ENCODE results near the gene SNRNP200. TPM values are rescaled to one million over a fixed set of nuclear protein-coding genes. Genes with fewer than 3 reads are reported as not detected.

The SNRNP200 gene
- total RNA-seq, 1 donor from 2014 or later: 208 TPM

- DNase-seq (peak; percentile 37), ATAC-seq (ENCODE audit: low read depth) (peak; percentile 99)
- CTCF ChIA-PET: interaction anchor here (0.6 to 3.1 kb wide), 19 partner anchors 8 to 98 kb away, joined by 3 to 22 read pairs (median 4); partner anchors contain the start of genes ASTL, DUSP2 and STARD7
- peak overlapping the region; percentile 70 for H3K4me3 Mint-ChIP-seq
- POLR2A ChIA-PET: interaction anchor here (0.8 to 4.7 kb wide), 19 partner anchors 8 to 95 kb away, joined by 3 to 59 read pairs (median 5); partner anchors contain the start of genes ASTL, CIAO1, STARD7 and TMEM127
- peaks cover 17% of the 10 kb centered on the region for H3K4me1 Mint-ChIP-seq
- H3K27me3 Mint-ChIP-seq: no peaks in the 10 kb centered on the region
- intact Hi-C loops (cut with micrococcal nuclease): loop anchor here (1.0 to 5.0 kb wide), 3 partner anchors 26 to 37 kb away; partner anchors contain the start of gene STARD7
- peaks cover 3% of the 10 kb centered on the region for H3K36me3 Mint-ChIP-seq (ENCODE audit: low read depth)
- no peaks in the 10 kb centered on the region for H3K9me3 Mint-ChIP-seq
- peak overlapping the region; percentile 84 for H3K27ac Mint-ChIP-seq
- no peak for TF ChIP-seq CTCF (IDR thresholded peaks at IDR 0.05)
Measured at GRCh38 chr2:96233880-96234316, 71.4 kb downstream of the SNRNP200 start.

DNA sequence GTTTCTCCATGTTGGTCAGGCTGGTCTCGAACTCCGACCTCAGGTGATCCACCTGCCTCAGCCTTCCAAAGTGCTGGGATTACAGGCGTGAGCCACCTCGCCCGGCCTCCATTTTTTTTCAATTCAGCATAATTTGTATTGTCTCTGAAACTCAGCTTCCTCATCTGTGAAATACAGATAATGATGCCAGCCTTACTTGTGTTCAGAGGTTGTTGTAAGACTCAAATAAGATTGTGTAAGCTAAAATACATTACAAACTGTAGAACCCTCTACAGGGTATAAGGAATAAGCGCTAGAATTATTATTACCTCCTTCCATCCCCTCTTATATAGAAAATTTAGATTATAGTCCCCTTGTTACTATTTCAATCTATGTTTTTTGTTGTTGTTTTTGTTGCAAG is 71.9 kb downstream of the SNRNP200 start:
- DNase-seq (no peak), ATAC-seq (ENCODE audit: low read depth) (peak; percentile 6)
- peak overlapping the region; percentile 70 for H3K4me3 Mint-ChIP-seq
- peak overlapping the region; percentile 84 for H3K27ac Mint-ChIP-seq
- POLR2A ChIA-PET: interaction anchor here (0.6 to 4.7 kb wide), 18 partner anchors 8 to 87 kb away, joined by 3 to 59 read pairs (median 6); partner anchors contain the start of genes CIAO1, STARD7 and TMEM127
- peaks cover 3% of the 10 kb centered on the region for H3K36me3 Mint-ChIP-seq (ENCODE audit: low read depth)
- no peaks in the 10 kb centered on the region for H3K9me3 Mint-ChIP-seq
- TF ChIP-seq CTCF (IDR thresholded peaks at IDR 0.05): no peak
- peaks cover 17% of the 10 kb centered on the region for H3K4me1 Mint-ChIP-seq
- CTCF ChIA-PET: interaction anchor here (0.6 to 3.1 kb wide), 19 partner anchors 8 to 116 kb away, joined by 3 to 22 read pairs (median 4); partner anchors contain the start of genes ASTL, DUSP2 and STARD7
- intact Hi-C loops (cut with micrococcal nuclease): loop anchor here (2.0 to 5.0 kb wide), 2 partner anchors 27 to 36 kb away; no protein-coding TSS in a partner anchor
- H3K27me3 Mint-ChIP-seq: no peaks in the 10 kb centered on the region

DNA sequence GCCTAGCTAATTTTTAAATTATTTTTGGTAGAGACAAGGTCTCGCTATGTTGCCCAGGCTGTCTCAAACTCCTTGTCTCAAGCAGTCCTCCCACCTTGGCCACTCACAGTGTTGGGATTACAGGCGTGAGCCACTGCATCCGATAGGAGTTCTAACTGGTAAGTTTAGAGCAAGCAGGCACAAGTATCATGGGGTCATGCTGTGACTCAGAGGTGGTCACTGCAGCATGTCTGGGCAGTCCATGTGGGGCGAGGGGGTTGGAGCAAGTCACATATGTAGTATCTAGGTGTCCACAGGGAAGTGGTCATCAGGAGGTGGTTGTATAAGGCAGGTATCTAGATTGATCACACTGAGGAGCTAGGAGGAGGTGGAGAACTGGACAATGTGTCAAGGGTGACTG is 74.0 kb downstream of the SNRNP200 start:
- POLR2A ChIA-PET: interaction anchor here (4.7 kb wide), 1 partner anchor 22 kb away, joined by 59 read pairs; the partner anchor contains the start of gene STARD7
- H3K27me3 Mint-ChIP-seq: no peaks in the 10 kb centered on the region

GRCh38 chr2:96225016-96225533 is 80.3 kb downstream of the SNRNP200 start:
- TF ChIP-seq CTCF (IDR thresholded peaks at IDR 0.05): no peak
- POLR2A ChIA-PET: interaction anchor here (0.7 to 4.2 kb wide), 15 partner anchors 9 to 303 kb away, joined by 3 to 63 read pairs (median 5); partner anchors contain the start of genes CIAO1, DUSP2, STARD7 and TMEM127
- H3K27me3 Mint-ChIP-seq: no peaks in the 10 kb centered on the region
- CTCF ChIA-PET: interaction anchor here (0.7 to 1.5 kb wide), 5 partner anchors 9 to 96 kb away, joined by 3 to 9 read pairs (median 3); no protein-coding TSS in a partner anchor
- peak; percentile 86 for ATAC-seq (ENCODE audit: low read depth)
- peak overlapping the region; percentile 66 for H3K4me3 Mint-ChIP-seq
- intact Hi-C loops (cut with micrococcal nuclease): loop anchor here (2.0 kb wide), 2 partner anchors 16 to 18 kb away; partner anchors contain the start of gene STARD7
- no peaks in the 10 kb centered on the region for H3K9me3 Mint-ChIP-seq
- no peak for DNase-seq
- no peaks in the 10 kb centered on the region for H3K36me3 Mint-ChIP-seq (ENCODE audit: low read depth)
- peaks cover 13% of the 10 kb centered on the region for H3K4me1 Mint-ChIP-seq
- peak overlapping the region; percentile 90 for H3K27ac Mint-ChIP-seq

More for the DNA sequence above, 74.0 kb downstream of the SNRNP200 start:
- peaks cover 17% of the 10 kb centered on the region for H3K4me1 Mint-ChIP-seq
- no peak for TF ChIP-seq CTCF (IDR thresholded peaks at IDR 0.05)
- H3K9me3 Mint-ChIP-seq: no peaks in the 10 kb centered on the region
- H3K4me3 Mint-ChIP-seq: no peak overlapping the region
- intact Hi-C loops (cut with micrococcal nuclease): loop anchor here (5.0 kb wide), 1 partner anchor 34 kb away; no protein-coding TSS in a partner anchor
- CTCF ChIA-PET: no interaction called here
- DNase-seq (no peak), ATAC-seq (ENCODE audit: low read depth) (no peak)
- H3K36me3 Mint-ChIP-seq (ENCODE audit: low read depth): no peaks in the 10 kb centered on the region
- no peak overlapping the region for H3K27ac Mint-ChIP-seq

Other genes starting within 250 kb of the SNRNP200 start
- 0.11 and 0.37 TPM in 2 replicates for gene ADRA2B, start 189.0 kb downstream of the SNRNP200 start, total RNA-seq
- gene ASTL, start 167.0 kb downstream of the SNRNP200 start, total RNA-seq: 1.0 and 1.6 TPM in 2 replicates
- gene DUSP2, start 160.1 kb downstream of the SNRNP200 start, total RNA-seq: 118 and 122 TPM in 2 replicates
- gene STARD7, start 96.7 kb downstream of the SNRNP200 start, total RNA-seq: 148 and 158 TPM in 2 replicates
- 36.6 and 43.2 TPM in 2 replicates for gene TMEM127, start 39.5 kb downstream of the SNRNP200 start, total RNA-seq
- 65.6 and 71.6 TPM in 2 replicates for gene CIAO1, start 39.3 kb downstream of the SNRNP200 start, total RNA-seq
- gene ITPRIPL1, start 19.8 kb upstream of the SNRNP200 start, total RNA-seq: 2.7 and 4.4 TPM in 2 replicates
- gene NCAPH, start 30.2 kb upstream of the SNRNP200 start, total RNA-seq: 1.8 and 2.4 TPM in 2 replicates
- gene NEURL3, start 199.8 kb upstream of the SNRNP200 start, total RNA-seq: not detected in 2 replicates
- gene ARID5A, start 231.2 kb upstream of the SNRNP200 start, total RNA-seq: 73.4 and 83.5 TPM in 2 replicates

Data from activated B cell treated with CpG ODN at 0.5 μM for 24 hours (primary cell).